ENCODE data around the gene ITPRID2.

ITPRID2 gene

DNA sequence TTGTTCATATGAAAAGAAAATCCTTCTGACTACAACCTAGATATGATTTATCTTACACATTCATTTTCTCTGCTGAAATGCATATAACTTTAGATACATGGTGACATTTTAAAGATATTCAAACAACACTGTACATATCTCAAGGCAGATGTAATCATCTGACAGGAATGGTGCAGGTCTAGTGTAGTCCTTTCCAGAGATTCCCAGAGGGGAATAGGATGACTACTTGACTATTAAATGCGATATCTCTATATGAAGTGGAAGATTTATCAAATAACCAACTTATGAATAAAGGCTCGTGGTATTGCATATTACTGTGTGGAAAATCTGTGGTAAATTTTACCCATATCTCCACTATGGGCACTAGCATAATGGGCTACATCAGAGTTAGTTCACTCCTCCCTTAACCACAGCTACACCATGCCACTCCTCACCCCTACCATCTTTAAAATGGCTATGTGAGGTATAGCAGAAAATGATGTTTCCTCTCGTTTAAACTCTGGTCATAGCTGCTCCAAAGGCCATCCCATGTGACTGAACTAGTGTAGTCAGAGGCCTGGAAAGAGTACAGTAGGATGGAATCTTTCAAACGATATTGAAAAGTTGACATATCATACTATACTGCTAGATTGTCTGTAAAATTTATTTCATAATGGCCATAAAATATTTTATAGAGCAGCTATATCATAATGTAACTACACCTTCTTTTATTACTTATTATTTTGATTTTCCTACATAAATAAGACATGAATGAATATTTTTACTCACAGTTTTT lies 9.1 kb upstream of the ITPRID2 start:
- no peak for DNase-seq

GRCh38 chr2:181884601-181885000 lies 6.9 kb upstream of the ITPRID2 start:
- DNase-seq = no peak

DNA sequence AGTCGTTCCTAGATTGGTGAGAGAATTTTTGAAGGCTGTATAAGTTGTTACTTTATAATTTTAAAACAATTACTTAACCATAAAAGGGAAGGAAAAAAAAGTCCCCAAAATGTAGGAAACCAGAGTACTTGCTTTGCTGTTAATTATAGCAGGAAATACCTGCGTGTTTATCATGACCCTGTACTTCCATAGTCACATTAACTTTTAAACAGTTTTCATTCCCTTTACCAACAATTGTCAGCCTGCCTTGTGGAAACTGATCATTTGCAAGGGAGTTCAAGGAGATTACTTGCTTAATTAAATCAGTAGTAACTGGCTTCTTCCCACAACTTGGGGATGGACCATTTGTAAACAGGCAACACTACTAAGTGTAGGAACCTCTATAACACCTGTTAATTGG lies 6.4 kb upstream of the ITPRID2 start:
- DNase-seq = no peak

- DNase-seq = no peak
These were observed 5.3 kb upstream of the ITPRID2 start for GRCh38 chr2:181886192-181886591.

DNA sequence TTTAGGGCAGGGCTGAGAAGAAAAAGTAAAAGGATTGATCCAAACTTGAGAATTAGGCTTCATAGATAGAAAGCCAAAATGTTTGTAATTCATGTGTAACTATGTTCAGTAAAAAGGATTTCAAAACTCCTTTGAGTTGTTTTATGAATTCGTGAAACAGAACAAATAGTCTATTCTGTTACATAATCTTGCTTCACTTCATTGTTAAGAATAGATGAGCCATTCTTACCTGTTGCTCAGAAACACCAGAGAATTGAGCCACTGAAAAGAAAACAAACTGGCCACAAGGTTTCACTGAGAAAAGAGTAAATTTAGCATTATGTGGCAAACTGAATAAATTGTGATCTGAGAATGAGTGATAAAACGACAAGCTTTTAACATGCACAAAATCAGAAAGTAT lies 4.5 kb upstream of the ITPRID2 start:
- no peak for DNase-seq

DNA sequence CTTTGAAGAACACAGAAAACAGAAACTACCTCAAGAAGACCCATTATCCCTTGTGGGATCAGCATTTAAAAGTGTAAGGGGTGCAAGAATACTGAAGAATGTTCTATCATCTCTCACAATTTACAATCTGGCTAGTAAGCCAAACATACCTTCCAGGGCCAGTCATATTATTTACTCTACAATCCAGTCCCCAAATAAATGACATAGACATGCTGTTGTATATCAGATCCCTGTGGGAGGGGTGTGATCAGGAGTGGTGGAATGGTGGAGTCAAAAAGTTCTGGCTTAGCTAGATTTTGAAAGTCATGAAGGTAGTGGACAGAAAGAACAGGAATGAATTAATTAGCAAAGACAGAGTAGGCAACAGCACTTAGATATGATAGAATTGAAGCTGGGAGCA lies 1.8 kb upstream of the ITPRID2 start:
- no peak for DNase-seq

GRCh38 chr2:181890271-181890670 lies 1.3 kb upstream of the ITPRID2 start:
- no peak for DNase-seq

DNA sequence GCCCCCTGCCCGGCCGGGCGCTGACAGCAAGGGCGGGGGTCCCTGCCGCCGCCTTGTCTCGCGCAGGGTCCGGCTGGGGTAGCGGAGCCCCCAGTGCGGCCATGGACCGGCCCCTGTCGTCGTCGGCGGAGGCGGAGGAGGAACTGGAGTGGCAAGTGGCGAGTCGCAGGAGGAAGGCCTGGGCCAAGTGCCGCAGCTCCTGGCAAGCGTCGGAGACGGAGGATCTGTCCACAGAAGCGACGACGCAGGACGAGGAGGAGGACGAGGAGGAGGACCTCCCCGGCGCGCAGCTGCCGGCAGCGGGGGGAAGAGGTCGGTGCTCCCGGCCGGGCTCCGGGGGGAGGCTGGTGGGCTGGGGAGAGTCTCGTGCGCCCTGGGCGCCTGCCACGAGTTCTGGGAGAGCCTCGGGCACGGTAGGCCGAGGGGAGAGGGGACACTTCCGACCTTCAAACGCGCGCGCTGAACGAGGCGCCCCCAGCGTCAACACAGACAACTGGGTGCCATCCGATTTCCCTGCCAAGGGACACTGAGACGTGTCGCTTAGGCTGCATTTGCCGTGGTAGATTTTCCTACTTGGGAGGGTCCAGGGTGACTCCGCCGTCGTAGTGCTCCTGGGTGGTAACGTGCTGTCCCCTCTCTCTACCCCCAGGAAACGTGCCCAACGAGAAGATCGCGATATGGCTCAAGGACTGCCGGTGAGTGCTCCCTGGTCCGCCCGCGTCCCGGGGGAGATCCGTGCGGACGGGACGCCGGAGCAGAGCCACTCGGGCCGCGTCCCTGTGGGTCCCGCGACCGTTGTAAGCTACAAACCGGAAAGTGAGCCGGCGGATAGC lies 652 bp downstream of the ITPRID2 start:
- peak; percentile 68 for DNase-seq

DNA sequence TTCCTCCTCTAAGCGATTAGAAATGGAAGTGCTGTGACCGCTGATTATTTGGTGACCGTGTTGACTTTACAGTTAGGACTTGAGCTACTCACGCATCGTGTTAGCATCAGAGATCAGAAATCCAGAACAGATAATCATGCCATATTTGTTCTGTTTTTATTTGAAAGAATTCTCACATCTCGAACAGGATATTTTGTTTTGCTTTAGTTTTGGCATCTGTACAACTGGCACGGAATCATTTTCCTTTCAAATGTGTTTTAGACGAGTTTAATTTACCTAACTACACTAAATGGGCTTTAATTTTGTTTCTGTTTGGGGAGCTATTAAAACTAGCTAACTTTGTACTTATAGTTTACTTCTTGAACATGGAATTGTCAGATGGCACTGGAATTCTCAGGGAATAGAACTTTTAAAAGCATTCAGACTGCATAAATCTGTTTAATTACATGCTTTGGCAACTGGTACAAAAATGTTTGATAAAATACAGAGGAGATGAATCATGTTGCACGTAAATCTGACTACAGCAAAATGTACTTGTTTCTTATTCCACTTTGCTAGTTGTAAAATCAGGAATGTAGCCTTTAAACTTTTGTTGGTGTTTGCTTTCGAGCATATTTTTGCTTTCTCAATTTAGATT lies 1.4 kb downstream of the ITPRID2 start:
- no peak for DNase-seq

- no peak for DNase-seq
These were observed 2.9 kb downstream of the ITPRID2 start for GRCh38 chr2:181894381-181894780.

DNA sequence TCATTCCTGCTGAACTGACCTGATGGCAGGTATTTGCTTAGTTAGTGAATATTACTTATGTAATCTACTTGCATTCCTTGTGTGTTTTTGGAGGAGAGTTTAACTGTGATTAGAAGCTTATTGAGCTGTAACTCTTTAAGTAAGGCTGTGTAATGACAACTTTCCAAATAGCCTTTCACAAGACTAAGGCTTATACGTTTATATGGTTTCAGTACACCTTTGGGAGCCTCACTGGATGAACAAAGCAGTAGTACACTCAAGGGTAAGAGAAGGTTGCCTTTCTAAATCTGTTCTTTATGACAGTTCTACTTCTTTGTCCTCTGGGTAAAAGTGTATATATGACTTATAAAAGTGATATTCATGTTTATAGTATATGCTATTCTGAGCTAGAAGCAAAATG lies 4.3 kb downstream of the ITPRID2 start:
- DNase-seq = no peak

- no peak for DNase-seq
These were observed 4.8 kb downstream of the ITPRID2 start for GRCh38 chr2:181896286-181896685.

- no peak for DNase-seq
These were observed 8.6 kb downstream of the ITPRID2 start for GRCh38 chr2:181900007-181900651.

DNA sequence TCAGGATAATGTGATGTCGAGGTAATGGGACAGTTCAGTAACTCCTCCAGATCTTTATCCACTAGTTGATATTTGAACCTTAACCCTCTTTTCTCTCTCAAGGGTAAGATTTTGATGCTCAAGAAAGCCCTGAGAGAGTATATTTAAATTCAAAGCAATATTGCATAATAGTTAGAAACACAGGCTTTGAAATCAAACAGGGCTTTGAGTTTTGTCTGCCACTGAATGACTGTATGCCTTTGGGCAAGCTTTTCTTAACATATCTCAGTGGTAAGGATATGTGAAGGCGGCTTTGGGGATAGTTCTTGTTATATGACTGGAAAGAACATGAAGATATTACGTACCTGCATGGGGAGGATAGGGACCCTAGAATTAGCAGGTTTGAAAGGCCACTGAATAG lies 11.1 kb downstream of the ITPRID2 start:
- no peak for DNase-seq

DNA sequence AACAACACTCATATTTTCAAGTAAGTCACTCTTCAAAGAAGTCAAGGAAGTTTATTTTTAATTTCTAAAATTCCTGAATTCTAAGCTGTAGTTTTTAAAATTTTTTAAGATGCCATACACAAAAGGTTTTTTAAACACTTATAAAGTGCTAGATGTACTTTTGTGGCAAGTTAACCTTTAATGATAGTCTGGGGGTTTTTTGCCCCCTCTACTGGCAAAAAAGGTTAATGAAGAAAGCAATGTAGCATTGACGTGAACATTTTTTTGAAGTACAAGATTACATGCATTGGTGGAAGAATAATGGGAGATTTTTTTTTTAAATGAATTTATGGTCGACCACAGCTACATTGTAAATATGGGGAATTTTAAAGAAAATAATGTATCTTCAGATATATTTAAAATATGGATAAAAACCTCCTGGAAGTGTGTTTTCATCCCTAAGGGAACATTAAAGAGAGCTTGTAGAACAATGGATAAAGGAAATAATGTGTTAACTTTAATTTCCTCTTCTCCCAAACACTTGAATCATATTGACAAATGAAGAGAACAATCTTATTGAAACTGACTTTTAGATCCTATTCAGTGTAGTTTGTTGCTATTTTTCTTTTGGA lies 12.6 kb downstream of the ITPRID2 start:
- no peak for DNase-seq

DNA sequence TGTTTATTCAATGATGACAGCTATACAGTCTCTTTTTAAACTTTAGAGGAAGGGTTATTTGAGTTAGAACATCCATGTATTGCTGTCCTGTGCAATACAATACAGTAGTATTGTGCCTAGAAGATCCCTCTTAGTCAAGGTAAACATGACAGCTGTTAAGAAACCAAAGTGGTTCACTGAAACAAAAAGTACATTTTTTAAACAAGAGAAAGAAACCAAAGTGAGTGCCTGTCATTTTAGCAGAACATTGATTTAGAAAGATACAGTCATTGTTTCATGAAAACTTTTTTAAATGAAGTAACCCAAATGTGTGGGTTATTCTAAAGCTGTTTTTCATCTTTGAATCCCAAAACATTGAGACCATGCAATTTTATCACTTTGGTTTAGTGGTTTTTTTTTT lies 15.5 kb downstream of the ITPRID2 start:
- DNase-seq = no peak

GRCh38 chr2:181907635-181908034 lies 16.1 kb downstream of the ITPRID2 start:
- DNase-seq = no peak

DNA sequence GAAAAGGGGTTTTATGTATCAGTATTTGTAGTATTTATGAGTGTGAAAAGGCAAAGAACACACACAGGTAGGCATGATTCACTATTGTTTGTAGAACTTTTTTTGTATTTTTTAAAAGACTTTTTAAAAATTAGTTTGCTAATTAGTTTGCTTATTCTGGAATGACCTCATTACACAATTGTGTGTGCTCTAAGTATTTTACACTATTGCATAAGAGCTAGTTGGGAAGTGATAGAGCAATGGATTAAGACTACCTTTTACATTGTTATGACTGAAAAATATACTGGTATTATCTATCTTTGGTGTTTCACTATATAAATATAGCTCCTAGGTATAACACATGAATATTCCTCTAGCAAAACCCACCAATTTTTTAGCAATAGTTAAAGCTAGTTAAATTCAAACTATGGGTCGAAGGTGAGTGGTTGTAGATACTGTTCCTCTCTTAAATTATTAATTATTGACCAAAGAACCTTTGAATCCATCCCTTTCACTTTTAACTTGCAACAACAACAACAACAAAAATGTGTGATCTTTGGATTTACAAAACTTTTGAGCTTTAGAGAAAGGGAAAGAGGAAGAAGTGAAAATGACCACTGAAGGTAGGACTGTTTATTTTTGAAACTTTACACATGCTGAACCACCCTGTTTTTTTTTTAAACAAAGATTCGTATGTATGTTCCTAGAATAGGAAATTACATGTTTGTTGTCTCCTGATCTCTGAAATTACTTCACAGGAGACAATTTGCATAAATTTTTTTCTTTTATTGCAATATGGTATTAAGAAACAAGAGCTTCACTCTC lies 18.7 kb downstream of the ITPRID2 start:
- DNase-seq = no peak

DNA sequence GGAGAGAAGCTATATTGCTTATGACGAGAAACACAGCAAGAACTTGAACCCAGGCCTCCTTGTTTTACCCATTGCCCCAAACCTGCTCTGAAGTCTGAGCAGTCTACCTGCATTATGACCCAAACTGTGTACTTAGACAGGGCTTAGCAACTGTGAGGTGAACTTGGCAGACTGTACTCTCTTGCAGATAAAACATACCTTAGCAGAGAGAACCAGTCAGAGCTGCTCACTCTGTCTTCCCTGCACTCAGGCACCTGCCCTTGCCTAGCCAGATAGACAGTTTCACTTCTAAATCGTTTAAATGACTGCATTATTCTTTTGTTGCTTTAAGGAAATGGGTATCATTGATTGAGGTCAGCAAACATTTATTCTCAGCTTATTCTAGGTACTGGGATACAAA lies 20.3 kb downstream of the ITPRID2 start:
- no peak for DNase-seq

- DNase-seq = no peak
These were observed 23.6 kb downstream of the ITPRID2 start for GRCh38 chr2:181915102-181915501.

DNA sequence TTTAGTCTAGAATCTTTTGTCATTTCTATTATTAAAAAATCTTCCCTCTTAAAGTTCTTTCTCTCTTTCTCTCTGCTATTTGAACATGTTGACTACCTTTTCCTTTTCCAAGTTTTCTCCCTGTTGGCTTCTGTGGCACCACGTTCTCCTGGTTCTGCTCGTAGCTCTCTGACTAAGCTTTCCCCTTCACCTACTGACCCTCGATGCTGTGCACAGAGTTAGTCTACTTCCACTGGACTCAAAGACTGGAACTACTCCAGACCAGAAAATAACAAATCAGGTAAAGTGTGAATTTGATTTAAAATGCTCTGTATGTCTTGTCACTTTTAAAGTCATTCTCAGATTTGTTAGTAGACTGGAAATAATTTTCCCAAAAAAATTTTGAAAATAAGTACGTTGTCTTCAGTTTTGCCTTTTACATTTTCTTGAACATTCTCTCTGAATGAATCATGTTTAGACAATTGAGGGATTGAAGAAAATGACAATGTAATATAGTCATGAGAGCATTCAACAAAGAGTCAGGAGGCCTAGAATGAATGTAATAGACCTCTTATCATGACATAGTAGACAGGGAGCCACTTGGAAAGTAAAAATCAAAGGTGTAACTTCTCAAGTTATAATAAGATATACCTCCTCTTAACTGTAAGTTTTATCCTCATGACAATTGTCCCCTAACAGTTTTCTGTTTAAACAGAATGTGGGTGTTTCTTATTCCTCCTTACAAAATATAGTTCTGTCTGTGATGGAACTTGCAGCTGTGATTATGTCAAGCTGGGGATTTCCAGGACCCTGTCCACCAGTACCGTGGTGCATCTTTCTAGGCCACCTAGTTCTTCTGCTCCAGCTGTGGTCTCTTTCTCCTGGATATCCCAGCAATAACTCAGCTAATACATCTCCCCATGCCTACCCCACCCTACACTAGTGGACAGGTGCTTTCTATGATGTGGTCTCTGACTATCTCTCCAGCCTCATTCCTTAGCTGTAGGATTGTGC lies 25.5 kb downstream of the ITPRID2 start:
- DNase-seq = no peak

Measured in activated T-cell treated with anti-CD3 and anti-CD28 coated beads, Interleukin-2, amount 50 U/mL, for 1 hour (primary cell).